K562 (cell line): ENCODE results near the gene TMEM14C. TPM values are rescaled to one million over a fixed set of nuclear protein-coding genes. Genes with fewer than 3 reads are reported as not detected.

ENCODE experiments used
- ATAC-seq: fragments of 200-7000 bp; cut with Tn5 transposase; 3 replicates; pipeline ENCODE4 v1.9.1; 2020; ENCODE audit warnings: moderate library complexity
- BruUV-seq: library from RNA; stranded (reverse); fragments of 400-500 nt; replicated peaks from 2 replicates; lab custom pipeline; 2021; lab: Mats Ljungman, UMichigan
- CTCF ChIA-PET: fragments of 300-600 bp; formaldehyde crosslinking; extraction: SDS; loops from one replicate; lab custom pipeline; 2021; ENCODE audit warnings: low intra/inter-chr PET ratio; lab: Yijun Ruan, JAX
- POLR2A ChIA-PET: fragments of 300-600, 350-650 bp; sonication (Branson Sonifier 250); formaldehyde crosslinking; extraction: SDS; loops from one replicate; lab custom pipeline; 2021; ENCODE audit warnings: antibody characterized with exemption, inconsistent platforms; lab: Yijun Ruan, JAX
- DNase-seq, 4 experiments: peaks; one replicate each; pipeline versions ENCODE4 v3.0.0 to v3.0.0-alpha.2; 2011 to 2018; ENCODE audit warnings: low spot score in 3 of 4, mixed read lengths in 3 of 4; ENCODE audit errors: extremely low read depth in 1 of 4
- FAIRE-seq: peaks from 2 replicates; lab custom pipeline; 2011; peaks lifted over from hg19 to GRCh38; lab: Jason Lieb, UNC
- H2AFZ ChIP-seq: 2 replicates; pipeline ENCODE4 v1.6.0; 2011; ENCODE audit warnings: low read depth, low read length, control low read depth, inconsistent platforms
- H3K27ac ChIP-seq: fragments of 200-600 bp; 3 replicates; pipeline ENCODE4 v1.8.0; 2011; ENCODE audit warnings: low read depth, mild to moderate bottlenecking, control low read depth, inconsistent platforms, low read length, moderate library complexity, mixed read lengths; ENCODE audit errors: extremely low read depth
- H3K27me3 ChIP-seq, 2 experiments: fragments of 300-600 bp in 1 of 2; 2 replicates in 1 of 2; 3 replicates in 1 of 2; pipeline versions ENCODE4 v1.6.0 to v1.8.0; 2011; ENCODE audit warnings: inconsistent platforms in 2 of 2, low read length in 2 of 2, mild to moderate bottlenecking in 1 of 2, mixed read lengths in 1 of 2, moderate library complexity in 1 of 2; ENCODE audit not compliant: control insufficient read depth in 2 of 2, insufficient read depth in 2 of 2
- H3K36me3 ChIP-seq: fragments of 300-600 bp; 3 replicates; pipeline ENCODE4 v1.8.0; 2011; ENCODE audit warnings: mild to moderate bottlenecking, low read length, inconsistent platforms; ENCODE audit not compliant: control insufficient read depth, insufficient read depth
- H3K4me1 ChIP-seq, 2 experiments: fragments of 200-600 bp in 1 of 2; replicated peaks in 1 of 2; 2 replicates in 1 of 2; 3 replicates in 1 of 2; pipeline versions ENCODE4 v1.5.1 to v1.8.0; 2011; ENCODE audit warnings: inconsistent platforms in 2 of 2, low read length in 2 of 2, mild to moderate bottlenecking in 1 of 2, mixed read lengths in 1 of 2, moderate library complexity in 1 of 2; ENCODE audit not compliant: control insufficient read depth in 2 of 2, insufficient read depth in 2 of 2
- H3K4me2 ChIP-seq: 2 replicates; pipeline ENCODE4 v1.6.1; 2011; ENCODE audit warnings: low read length, control low read depth, inconsistent platforms, mixed read lengths; ENCODE audit not compliant: insufficient read depth
- H3K4me3 ChIP-seq: fragments of 200-600 bp; sonication (generic), shearing (Covaris generic); 2 replicates; pipeline ENCODE4 v1.5.1; 2016; ENCODE audit warnings: control low read depth, inconsistent platforms
- H3K79me2 ChIP-seq: fragments of 200-600 bp; 3 replicates; pipeline ENCODE4 v1.8.0; 2011; ENCODE audit warnings: low read length, inconsistent platforms; ENCODE audit not compliant: control insufficient read depth, insufficient read depth
- H3K9ac ChIP-seq, 2 experiments: 2 replicates each; pipeline versions ENCODE4 v1.6.0 to v1.6.1; 2011; ENCODE audit warnings: low read depth in 2 of 2, low read length in 2 of 2, control low read depth in 1 of 2, inconsistent platforms in 1 of 2, mild to moderate bottlenecking in 1 of 2, mixed read lengths in 1 of 2; ENCODE audit not compliant: insufficient read depth in 1 of 2
- H3K9me1 ChIP-seq: one replicate; pipeline ENCODE4 v1.6.0; 2011; ENCODE audit warnings: inconsistent platforms, mild to moderate bottlenecking, low read length, moderate library complexity; ENCODE audit not compliant: control insufficient read depth, insufficient read depth
- H3K9me3 ChIP-seq: replicated peaks from 2 replicates; pipeline ENCODE4 v1.5.1; 2011; ENCODE audit warnings: low read depth, low read length, inconsistent platforms; ENCODE audit not compliant: control insufficient read depth, insufficient read depth
- H4K20me1 ChIP-seq: replicated peaks from 2 replicates; pipeline ENCODE4 v1.6.1; 2011; ENCODE audit warnings: low read length, inconsistent platforms, mixed read lengths; ENCODE audit not compliant: control insufficient read depth, insufficient read depth
- BMI1 ChIP-seq: fragments of 150-350 bp; IDR thresholded peaks from 2 replicates; pipeline ENCODE4 v1.6.1; 2014; ENCODE audit warnings: low read length
- HIVEP1 ChIP-seq: fragments of 250-450 bp; sonication (Bioruptor Pico); IDR thresholded peaks from 2 replicates; pipeline ENCODE4 v1.4.0; 2020; ENCODE audit warnings: mild to moderate bottlenecking
- HMG20A ChIP-seq: fragments of 450-650 bp; formaldehyde crosslinking; conservative IDR thresholded peaks from 2 replicates; pipeline ENCODE4 v1.4.0; 2020; ENCODE audit warnings: mild to moderate bottlenecking, mixed read lengths
- PCBP2 ChIP-seq: fragments of 200-400 bp; formaldehyde crosslinking; IDR thresholded peaks from 2 replicates; pipeline ENCODE4 v1.6.1; 2018; ENCODE audit warnings: low read length, low read depth, mild to moderate bottlenecking, moderate library complexity; ENCODE audit not compliant: poor library complexity, severe bottlenecking
- ZKSCAN8 ChIP-seq: fragments of 200-800 bp; sonication (Bioruptor generic); IDR thresholded peaks from 2 replicates; pipeline ENCODE4 v1.6.1; 2016; ENCODE audit warnings: missing genetic modification characterization, missing compliant biosample characterization
- ZNF592 ChIP-seq: fragments of 450-650 bp; IDR thresholded peaks from 2 replicates; pipeline ENCODE4 v1.6.1; 2017; ENCODE audit warnings: antibody characterized with exemption, mild to moderate bottlenecking
- WGBS: fragments of 100-300 bp; shearing (Covaris generic); methylation state at CpG from one replicate; pipeline ENCODE4 v1.1.6; 2016; ENCODE audit warnings: low coverage, mixed read lengths; ENCODE audit not compliant: insufficient coverage; ENCODE audit errors: missing lambda C conversion rate; 5-methylcytosine and 5-hydroxymethylcytosine counted together
- in situ Hi-C: fragments of 300-500 bp; cut with MboI; formaldehyde crosslinking; loops from 4 replicates; pipeline ENCODE4 v1.15.0; 2018; ENCODE audit warnings: inconsistent platforms, mixed read lengths
- intact Hi-C: fragments of 100-400 bp; cut with micrococcal nuclease; formaldehyde crosslinking; loops from 2 replicates; pipeline ENCODE4 v1.14.2; 2022
- polyA plus RNA-seq, 8 experiments: library from polyadenylated mRNA; depleted of rRNA in 4 of 8; stranded (reverse) in 5 of 8; unstranded in 3 of 8; fragments of >200 nt; fragmentation: Nextera tagmentation in 2 of 8; fragmentation: Illumina TruSeq in 1 of 8; extraction: Ambion mirVana in 2 of 8; extraction: Trizol in 1 of 8; gene quantifications; 2 replicates each; pipeline versions ENCODE4 v1.2.1 to v1.2.3, GENCODE V29; 2011 to 2014; ENCODE audit warnings: inconsistent platforms in 1 of 8, missing spikeins in 1 of 8
- total RNA-seq, 7 experiments: library from RNA; depleted of rRNA in 6 of 7; stranded (reverse); fragments of >200 nt in 6 of 7; fragmentation: Illumina TruSeq in 2 of 7; extraction: Trizol in 2 of 7; gene quantifications; 2 replicates each; pipeline versions ENCODE4 v1.2.1 to v1.2.3, GENCODE V29; 2011 to 2021; ENCODE audit warnings: low replicate concordance in 1 of 7

The TMEM14C gene
- total and polyA plus RNA-seq, 9 of the 15 experiments (the other 6 are each of a cell fraction or from before 2014, with no cell fraction given): 151 to 496 (median 263) TPM

GRCh38 chr6:10684618-10685017, 38.3 kb upstream of the TMEM14C start (continued):
- no peak for TF ChIP-seq PCBP2
- TF ChIP-seq HIVEP1 (CRISPR knock-in tag): no peak
- TF ChIP-seq HMG20A (CRISPR knock-in tag): no peak
- no peak for TF ChIP-seq ZNF592
- no peak for TF ChIP-seq ZKSCAN8 (CRISPR knock-in tag)

- Histone ChIP-seq H3K27ac (no peak overlapping the region), H3K9me3 (no peaks in the 10 kb centered on the region), H2AFZ (no peak overlapping the region), H3K79me2 (no peaks in the 10 kb centered on the region), H3K27me3 (no peaks in the 10 kb centered on the region), H3K36me3 (no peaks in the 10 kb centered on the region), H3K4me2 (no peak overlapping the region), H3K9me1 (no peaks in the 10 kb centered on the region), H3K9ac (no peak overlapping the region), H4K20me1 (no peaks in the 10 kb centered on the region), H3K4me3 (no peak overlapping the region), H3K4me1 (peaks cover 2 to 18% of the 10 kb centered on the region in 2 experiments; a peak in 3 of 5 replicates)
- in situ Hi-C loops: no loop called here
- 73% methylated on average over 3 of the region's 3 CpGs for WGBS
- ATAC-seq: no peak
- ChIA-PET CTCF (no interaction called here), POLR2A (no interaction called here)
- no TSS peak for BruUV-seq
- intact Hi-C loops: no loop called here
- FAIRE-seq: peak; percentile 6
- DNase-seq: no peak
- no peak for TF ChIP-seq BMI1
Measured at GRCh38 chr6:10685092-10685915, 37.6 kb upstream of the TMEM14C start.
